Ureter (tissue), 1 donor: ENCODE results near the gene UACA. TPM values are rescaled to one million over a fixed set of nuclear protein-coding genes. Genes with fewer than 3 reads are reported as not detected.
A peak's percentile ranks its signal among the peaks of the same experiment; 100 is the strongest.
"Not testable (repeated sequence)": the region's sequence is repeated elsewhere in the genome, so short reads cannot be mapped to it uniquely, and the experiment has no call there.

Experiments used
- DNase-seq: peaks from one replicate; pipeline ENCODE4 v3.0.0-alpha.2; 2020; ENCODE audit warnings: low spot score
- total RNA-seq: library from RNA; stranded (reverse); gene quantifications from one replicate; pipeline ENCODE4 v1.2.4, GENCODE V29; 2023
- donor health status: DM: yes; HTN: yes; CAD: no.

The UACA gene
- total RNA-seq, 1 donor from 2014 or later: 61.8 TPM

- DNase-seq: no peak
Observed at GRCh38 chr15:70752193-70752635, 11.1 kb downstream of the UACA start.

- DNase-seq: no peak
Observed at GRCh38 chr15:70750203-70750869, 13.0 kb downstream of the UACA start.

GRCh38 chr15:70748281-70748747 is 15.0 kb downstream of the UACA start:
- no peak for DNase-seq

- not testable (repeated sequence) for DNase-seq
Observed at GRCh38 chr15:70746598-70746997, 16.8 kb downstream of the UACA start.

- no peak for DNase-seq
Observed at GRCh38 chr15:70742928-70743327, 20.4 kb downstream of the UACA start.

- DNase-seq: no peak
Observed at GRCh38 chr15:70741677-70742293, 21.6 kb downstream of the UACA start.

GRCh38 chr15:70741107-70741531 is 22.2 kb downstream of the UACA start:
- DNase-seq: peak; percentile 65

GRCh38 chr15:70735040-70735439 is 28.3 kb downstream of the UACA start:
- not testable (repeated sequence) for DNase-seq

GRCh38 chr15:70729164-70729563 is 34.2 kb downstream of the UACA start:
- no peak for DNase-seq

GRCh38 chr15:70726753-70727152 is 36.6 kb downstream of the UACA start:
- DNase-seq: no peak

- DNase-seq: no peak
Observed at GRCh38 chr15:70723927-70724326, 39.4 kb downstream of the UACA start.

GRCh38 chr15:70723122-70723422 is 40.3 kb downstream of the UACA start:
- DNase-seq: no peak

GRCh38 chr15:70722266-70723121 is 40.9 kb downstream of the UACA start:
- no peak for DNase-seq

GRCh38 chr15:70720228-70721016 is 42.9 kb downstream of the UACA start:
- no peak for DNase-seq

- DNase-seq: no peak
Observed at GRCh38 chr15:70717237-70717793, 46.0 kb downstream of the UACA start.

GRCh38 chr15:70715840-70716485 is 47.4 kb downstream of the UACA start:
- DNase-seq: no peak

- DNase-seq: no peak
Observed at GRCh38 chr15:70714565-70714964, 48.8 kb downstream of the UACA start.

GRCh38 chr15:70714015-70714414 is 49.3 kb downstream of the UACA start:
- no peak for DNase-seq

- DNase-seq: no peak
Observed at GRCh38 chr15:70712271-70712670, 51.1 kb downstream of the UACA start.

GRCh38 chr15:70710714-70711113 is 52.6 kb downstream of the UACA start:
- no peak for DNase-seq

- DNase-seq: no peak
Observed at GRCh38 chr15:70708839-70709238, 54.5 kb downstream of the UACA start.
